Measurements from ENCODE around the gene MEIS2.

Gene MEIS2

GRCh38 chr15:37020852-37021251, 79.5 kb downstream of the MEIS2 start:
- Histone ChIP-seq H3K4me2 (no peak overlapping the region), H3K27me3 (ENCODE audit: insufficient read depth, low read depth) (no peaks in the 10 kb centered on the region), H3K27ac (no peak overlapping the region), H4K20me1 (ENCODE audit: insufficient read depth) (no peaks in the 10 kb centered on the region), H2AFZ (ENCODE audit: low read depth) (no peak overlapping the region), H3K9ac (no peak overlapping the region), H3K4me3 (IDR thresholded peaks at IDR 0.05; ENCODE audit: insufficient read depth, low read depth, low read length) (no peak overlapping the region), H3K79me2 (ENCODE audit: insufficient read depth, low read depth) (no peaks in the 10 kb centered on the region), H3K4me1 (ENCODE audit: low read depth, poor library complexity, severe bottlenecking) (no peaks in the 10 kb centered on the region), H3K36me3 (ENCODE audit: insufficient read depth) (no peaks in the 10 kb centered on the region)
- TF ChIP-seq CTCF (conservative IDR thresholded peaks at IDR 0.05; ENCODE audit: low read depth, low read length): no peak

GRCh38 chr15:37019479-37020433, 80.6 kb downstream of the MEIS2 start:
- no peaks in the 10 kb centered on the region for H3K4me1 ChIP-seq (ENCODE audit: low read depth, poor library complexity, severe bottlenecking)
- TF ChIP-seq CTCF (conservative IDR thresholded peaks at IDR 0.05; ENCODE audit: low read depth, low read length): no peak
- no peaks in the 10 kb centered on the region for H3K79me2 ChIP-seq (ENCODE audit: insufficient read depth, low read depth)

GRCh38 chr15:37017031-37017625, 83.2 kb downstream of the MEIS2 start:
- Histone ChIP-seq H3K4me3 (IDR thresholded peaks at IDR 0.05; ENCODE audit: insufficient read depth, low read depth, low read length) (no peak overlapping the region), H3K79me2 (ENCODE audit: insufficient read depth, low read depth) (no peaks in the 10 kb centered on the region), H3K9ac (no peak overlapping the region), H2AFZ (ENCODE audit: low read depth) (no peak overlapping the region), H3K4me1 (ENCODE audit: low read depth, poor library complexity, severe bottlenecking) (no peaks in the 10 kb centered on the region), H3K36me3 (ENCODE audit: insufficient read depth) (no peaks in the 10 kb centered on the region), H3K27ac (no peak overlapping the region), H4K20me1 (ENCODE audit: insufficient read depth) (no peaks in the 10 kb centered on the region), H3K27me3 (ENCODE audit: insufficient read depth, low read depth) (no peaks in the 10 kb centered on the region), H3K4me2 (no peak overlapping the region)
- TF ChIP-seq CTCF (conservative IDR thresholded peaks at IDR 0.05; ENCODE audit: low read depth, low read length): no peak

More at GRCh38 chr15:37019479-37020433, 80.6 kb downstream of the MEIS2 start:
- Histone ChIP-seq H3K4me3 (IDR thresholded peaks at IDR 0.05; ENCODE audit: insufficient read depth, low read depth, low read length) (no peak overlapping the region), H3K27me3 (ENCODE audit: insufficient read depth, low read depth) (no peaks in the 10 kb centered on the region), H3K36me3 (ENCODE audit: insufficient read depth) (no peaks in the 10 kb centered on the region), H2AFZ (ENCODE audit: low read depth) (no peak overlapping the region), H4K20me1 (ENCODE audit: insufficient read depth) (no peaks in the 10 kb centered on the region), H3K9ac (no peak overlapping the region), H3K27ac (no peak overlapping the region), H3K4me2 (no peak overlapping the region)

GRCh38 chr15:37016231-37016630, 84.1 kb downstream of the MEIS2 start:
- no peak for TF ChIP-seq CTCF (conservative IDR thresholded peaks at IDR 0.05; ENCODE audit: low read depth, low read length)
- Histone ChIP-seq H3K27ac (no peak overlapping the region), H4K20me1 (ENCODE audit: insufficient read depth) (no peaks in the 10 kb centered on the region), H3K79me2 (ENCODE audit: insufficient read depth, low read depth) (no peaks in the 10 kb centered on the region), H3K36me3 (ENCODE audit: insufficient read depth) (no peaks in the 10 kb centered on the region), H2AFZ (ENCODE audit: low read depth) (no peak overlapping the region), H3K4me3 (IDR thresholded peaks at IDR 0.05; ENCODE audit: insufficient read depth, low read depth, low read length) (no peak overlapping the region), H3K4me1 (ENCODE audit: low read depth, poor library complexity, severe bottlenecking) (no peaks in the 10 kb centered on the region), H3K27me3 (ENCODE audit: insufficient read depth, low read depth) (no peaks in the 10 kb centered on the region), H3K4me2 (no peak overlapping the region), H3K9ac (no peak overlapping the region)

Data from KMS-11 (cell line).